ENCODE measurements around the gene ZNF335. TPM values are rescaled to one million over a fixed set of nuclear protein-coding genes. Genes with fewer than 3 reads are reported as not detected.
A peak's percentile ranks its signal among the peaks of the same experiment; 100 is the strongest.
"Not testable (repeated sequence)": the region's sequence is repeated elsewhere in the genome, so short reads cannot be mapped to it uniquely, and the experiment has no call there.

ZNF335 gene
- total RNA-seq, 1 donor: 59.5 TPM

- no peak for DNase-seq (ENCODE audit: low read depth in 2 of 3, low spot score in 2 of 3)
Measured at GRCh38 chr20:45938727-45939438, 33.1 kb downstream of the ZNF335 start.

GRCh38 chr20:45937765-45938164, 34.2 kb downstream of the ZNF335 start:
- DNase-seq (ENCODE audit: low read depth in 2 of 3, low spot score in 2 of 3): no peak

- no peak for DNase-seq (ENCODE audit: low read depth in 2 of 3, low spot score in 2 of 3)
Measured at GRCh38 chr20:45935416-45936046, 36.5 kb downstream of the ZNF335 start.

GRCh38 chr20:45934586-45935415, 37.2 kb downstream of the ZNF335 start, which contains the start of gene PCIF1:
Gene PCIF1 (plus strand): TSS chr20:45934683. CDS start chr20:45939000, 4,317 bp downstream.
- peak; percentile 99 to 100 (median 99) for DNase-seq (ENCODE audit: low read depth in 2 of 3, low spot score in 2 of 3)

GRCh38 chr20:45934046-45934585, 37.9 kb downstream of the ZNF335 start:
- DNase-seq (ENCODE audit: low read depth in 2 of 3, low spot score in 2 of 3): peak; percentile 27 to 56 (median 36)

GRCh38 chr20:45933266-45934045, 38.5 kb downstream of the ZNF335 start:
- peak in 2 of 3 donors; percentile 28 to 65 for DNase-seq (ENCODE audit: low read depth in 2 of 3, low spot score in 2 of 3)

GRCh38 chr20:45931680-45932079, 40.3 kb downstream of the ZNF335 start:
- not testable (repeated sequence) for DNase-seq (ENCODE audit: low read depth in 2 of 3, low spot score in 2 of 3)

GRCh38 chr20:45927071-45927878, 44.7 kb downstream of the ZNF335 start:
- no peak for DNase-seq (ENCODE audit: low read depth in 2 of 3, low spot score in 2 of 3)

GRCh38 chr20:45926731-45927070, 45.3 kb downstream of the ZNF335 start:
- no peak for DNase-seq (ENCODE audit: low read depth in 2 of 3, low spot score in 2 of 3)

- no peak for DNase-seq (ENCODE audit: low read depth in 2 of 3, low spot score in 2 of 3)
Measured at GRCh38 chr20:45925821-45926506, 46.0 kb downstream of the ZNF335 start.

GRCh38 chr20:45924391-45925261, 47.4 kb downstream of the ZNF335 start:
- no peak for DNase-seq (ENCODE audit: low read depth in 2 of 3, low spot score in 2 of 3)

GRCh38 chr20:45921337-45922189, 50.4 kb downstream of the ZNF335 start:
- DNase-seq (ENCODE audit: low read depth in 2 of 3, low spot score in 2 of 3): no peak

- DNase-seq (ENCODE audit: low read depth in 2 of 3, low spot score in 2 of 3): no peak
Measured at GRCh38 chr20:45920462-45921336, 51.3 kb downstream of the ZNF335 start.

- DNase-seq (ENCODE audit: low read depth in 2 of 3, low spot score in 2 of 3): no peak
Measured at GRCh38 chr20:45919542-45920399, 52.2 kb downstream of the ZNF335 start.

Measured in hematopoietic multipotent progenitor cell (in vitro differentiated cells).